ENCODE results near the gene NEDD8.

DNA sequence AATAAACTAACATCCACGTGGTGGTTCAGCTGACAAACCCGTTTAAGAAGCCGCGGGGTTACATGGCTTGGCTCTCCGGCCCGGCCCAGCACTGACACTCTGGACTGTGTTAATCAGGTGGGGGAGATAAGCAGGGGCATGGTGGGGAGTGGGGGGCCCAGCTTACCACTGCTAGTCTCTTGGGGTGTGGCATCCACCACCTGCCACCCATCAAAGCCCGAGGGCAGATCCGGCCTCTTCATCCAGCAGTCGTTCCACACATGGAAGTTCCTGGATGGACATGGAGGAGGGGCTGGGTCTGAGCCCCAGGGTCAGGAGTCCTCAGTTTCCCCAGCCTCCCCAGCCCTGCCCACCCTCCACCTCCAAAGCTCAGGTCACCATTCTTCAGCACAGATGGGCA is 26.0 kb upstream of the NEDD8 start:
- TF ChIP-seq, protein P1, sequence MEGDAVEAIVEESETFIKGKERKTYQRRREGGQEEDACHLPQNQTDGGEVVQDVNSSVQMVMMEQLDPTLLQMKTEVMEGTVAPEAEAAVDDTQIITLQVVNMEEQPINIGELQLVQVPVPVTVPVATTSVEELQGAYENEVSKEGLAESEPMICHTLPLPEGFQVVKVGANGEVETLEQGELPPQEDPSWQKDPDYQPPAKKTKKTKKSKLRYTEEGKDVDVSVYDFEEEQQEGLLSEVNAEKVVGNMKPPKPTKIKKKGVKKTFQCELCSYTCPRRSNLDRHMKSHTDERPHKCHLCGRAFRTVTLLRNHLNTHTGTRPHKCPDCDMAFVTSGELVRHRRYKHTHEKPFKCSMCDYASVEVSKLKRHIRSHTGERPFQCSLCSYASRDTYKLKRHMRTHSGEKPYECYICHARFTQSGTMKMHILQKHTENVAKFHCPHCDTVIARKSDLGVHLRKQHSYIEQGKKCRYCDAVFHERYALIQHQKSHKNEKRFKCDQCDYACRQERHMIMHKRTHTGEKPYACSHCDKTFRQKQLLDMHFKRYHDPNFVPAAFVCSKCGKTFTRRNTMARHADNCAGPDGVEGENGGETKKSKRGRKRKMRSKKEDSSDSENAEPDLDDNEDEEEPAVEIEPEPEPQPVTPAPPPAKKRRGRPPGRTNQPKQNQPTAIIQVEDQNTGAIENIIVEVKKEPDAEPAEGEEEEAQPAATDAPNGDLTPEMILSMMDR (IDR thresholded peaks at IDR 0.05; ENCODE audit: low read depth, low read length, missing input control): no peak
- TF ChIP-seq EGR1 (IDR thresholded peaks at IDR 0.05; ENCODE audit: low read depth in 2 of 2) (no peak), YY1 (IDR thresholded peaks at IDR 0.05) (no peak), RXRA (IDR thresholded peaks at IDR 0.05) (no peak), TAF1 (conservative IDR thresholded peaks at IDR 0.05) (no peak), HNF4A (conservative IDR thresholded peaks at IDR 0.05) (no peak), SP1 (IDR thresholded peaks at IDR 0.05) (no peak), RAD21 (IDR thresholded peaks at IDR 0.05) (no peak), JUND (IDR thresholded peaks at IDR 0.05) (no peak), GABPA (IDR thresholded peaks at IDR 0.05 in 1 of 2, conservative IDR thresholded peaks at IDR 0.05 in 1 of 2) (no peak)
- TF ChIP-seq, protein P2, sequence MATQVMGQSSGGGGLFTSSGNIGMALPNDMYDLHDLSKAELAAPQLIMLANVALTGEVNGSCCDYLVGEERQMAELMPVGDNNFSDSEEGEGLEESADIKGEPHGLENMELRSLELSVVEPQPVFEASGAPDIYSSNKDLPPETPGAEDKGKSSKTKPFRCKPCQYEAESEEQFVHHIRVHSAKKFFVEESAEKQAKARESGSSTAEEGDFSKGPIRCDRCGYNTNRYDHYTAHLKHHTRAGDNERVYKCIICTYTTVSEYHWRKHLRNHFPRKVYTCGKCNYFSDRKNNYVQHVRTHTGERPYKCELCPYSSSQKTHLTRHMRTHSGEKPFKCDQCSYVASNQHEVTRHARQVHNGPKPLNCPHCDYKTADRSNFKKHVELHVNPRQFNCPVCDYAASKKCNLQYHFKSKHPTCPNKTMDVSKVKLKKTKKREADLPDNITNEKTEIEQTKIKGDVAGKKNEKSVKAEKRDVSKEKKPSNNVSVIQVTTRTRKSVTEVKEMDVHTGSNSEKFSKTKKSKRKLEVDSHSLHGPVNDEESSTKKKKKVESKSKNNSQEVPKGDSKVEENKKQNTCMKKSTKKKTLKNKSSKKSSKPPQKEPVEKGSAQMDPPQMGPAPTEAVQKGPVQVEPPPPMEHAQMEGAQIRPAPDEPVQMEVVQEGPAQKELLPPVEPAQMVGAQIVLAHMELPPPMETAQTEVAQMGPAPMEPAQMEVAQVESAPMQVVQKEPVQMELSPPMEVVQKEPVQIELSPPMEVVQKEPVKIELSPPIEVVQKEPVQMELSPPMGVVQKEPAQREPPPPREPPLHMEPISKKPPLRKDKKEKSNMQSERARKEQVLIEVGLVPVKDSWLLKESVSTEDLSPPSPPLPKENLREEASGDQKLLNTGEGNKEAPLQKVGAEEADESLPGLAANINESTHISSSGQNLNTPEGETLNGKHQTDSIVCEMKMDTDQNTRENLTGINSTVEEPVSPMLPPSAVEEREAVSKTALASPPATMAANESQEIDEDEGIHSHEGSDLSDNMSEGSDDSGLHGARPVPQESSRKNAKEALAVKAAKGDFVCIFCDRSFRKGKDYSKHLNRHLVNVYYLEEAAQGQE (IDR thresholded peaks at IDR 0.05): no peak
- TF ChIP-seq, protein P3, sequence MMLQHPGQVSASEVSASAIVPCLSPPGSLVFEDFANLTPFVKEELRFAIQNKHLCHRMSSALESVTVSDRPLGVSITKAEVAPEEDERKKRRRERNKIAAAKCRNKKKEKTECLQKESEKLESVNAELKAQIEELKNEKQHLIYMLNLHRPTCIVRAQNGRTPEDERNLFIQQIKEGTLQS (IDR thresholded peaks at IDR 0.05): no peak
